Gastroesophageal sphincter (tissue), 4 donors: ENCODE data around the gene SLC35B4. TPM values are rescaled to one million over a fixed set of nuclear protein-coding genes. Genes with fewer than 3 reads are reported as not detected.

Experiments used
- ATAC-seq: fragments of 150-250 bp; one replicate; pipeline ENCODE4 v1.9.1; 2016; ENCODE audit warnings: mild to moderate bottlenecking, moderate library complexity
- H3K27ac ChIP-seq, 4 donors: fragments of 200-600 bp; sonication (generic) in 3 of 4; 1 replicate in 3 of 4; 2 replicates in 1 of 4; pipeline ENCODE4 v1.5.1; 2016 to 2019
- H3K27me3 ChIP-seq: fragments of 200-600 bp; sonication (generic); one replicate; pipeline ENCODE4 v1.5.1; 2019
- H3K36me3 ChIP-seq, 2 donors: fragments of 200-600 bp; sonication (generic); one replicate each; pipeline ENCODE4 v1.5.1; 2019; ENCODE audit warnings: control low read depth in 1 of 2
- H3K4me1 ChIP-seq, 3 donors: fragments of 200-600 bp; sonication (generic); 1 replicate in 2 of 3; 2 replicates in 1 of 3; pipeline ENCODE4 v1.5.1; 2016 to 2019; ENCODE audit warnings: control low read depth in 2 of 3
- H3K4me3 ChIP-seq, 2 donors: fragments of 200-600 bp; sonication (generic); one replicate each; pipeline ENCODE4 v1.5.1; 2019; ENCODE audit warnings: mild to moderate bottlenecking in 1 of 2, moderate library complexity in 1 of 2
- H3K9me3 ChIP-seq, 3 donors: fragments of 200-600 bp; sonication (generic); one replicate each; pipeline ENCODE4 v1.5.1; 2017 to 2019; ENCODE audit warnings: control low read depth in 2 of 3
- CTCF ChIP-seq, 4 experiments: fragments of 200-600 bp in 2 of 4; fragments of 450-650 bp in 2 of 4; sonication (generic) in 1 of 4; IDR thresholded peaks; one replicate each; pipeline ENCODE4 v1.5.1; 2017 to 2019; ENCODE audit warnings: antibody characterized with exemption in 4 of 4, mild to moderate bottlenecking in 2 of 4, moderate library complexity in 2 of 4
- EP300 ChIP-seq: sonication (generic); formaldehyde crosslinking; IDR thresholded peaks from one replicate; pipeline ENCODE4 v1.6.1; 2017; ENCODE audit warnings: antibody characterized with exemption, mild to moderate bottlenecking
- POLR2A ChIP-seq, 2 donors: fragments of 450-650 bp; IDR thresholded peaks; one replicate each; pipeline ENCODE4 v1.6.1; 2017; ENCODE audit warnings: antibody characterized with exemption in 2 of 2, mild to moderate bottlenecking in 2 of 2, moderate library complexity in 1 of 2
- POLR2AphosphoS5 ChIP-seq: sonication (generic); formaldehyde crosslinking; IDR thresholded peaks from one replicate; pipeline ENCODE4 v1.6.1; 2017; ENCODE audit warnings: antibody characterized with exemption
- WGBS, 2 donors: methylation state at CpG; one replicate each; pipeline ENCODE4 v1.1.5; 2018; ENCODE audit warnings: low coverage in 1 of 2; 5-methylcytosine and 5-hydroxymethylcytosine counted together
- total RNA-seq, 4 donors: library from RNA; depleted of rRNA; stranded (reverse); fragments of >200 nt; gene quantifications; one replicate each; pipeline ENCODE4 v1.1.0, GENCODE V29; 2016

The SLC35B4 gene
- total RNA-seq, 4 donors from 2014 or later: 7.3 to 14.4 (median 10.7) TPM

- Histone ChIP-seq H3K4me1 (peaks cover 0 to 7% (median 0%) of the 10 kb centered on the region in 3 donors), H3K4me3 (no peak overlapping the region), H3K27me3 (no peaks in the 10 kb centered on the region), H3K36me3 (no peaks in the 10 kb centered on the region), H3K27ac (no peak overlapping the region), H3K9me3 (no peaks in the 10 kb centered on the region)
- ATAC-seq: no peak
- 49 to 54% methylated on average over 6 of the region's 6 CpGs for whole genome bisulfite sequencing, 2 donors
- TF ChIP-seq CTCF (IDR thresholded peaks at IDR 0.05): no peak
- no peak for TF ChIP-seq EP300
- TF ChIP-seq POLR2A (IDR thresholded peaks at IDR 0.05): no peak
- TF ChIP-seq POLR2AphosphoS5: no peak
Observed at GRCh38 chr7:134284011-134284410, 32.7 kb downstream of the SLC35B4 start.

- H3K36me3 ChIP-seq: no peaks in the 10 kb centered on the region
- no peaks in the 10 kb centered on the region for H3K9me3 ChIP-seq
- no peak for TF ChIP-seq POLR2AphosphoS5
- TF ChIP-seq POLR2A (IDR thresholded peaks at IDR 0.05): no peak
- TF ChIP-seq EP300: no peak
- TF ChIP-seq CTCF (IDR thresholded peaks at IDR 0.05): no peak
- H3K27me3 ChIP-seq: no peaks in the 10 kb centered on the region
- H3K4me1 ChIP-seq: no peaks in the 10 kb centered on the region
- no peak overlapping the region for H3K4me3 ChIP-seq
- no peak for ATAC-seq
- 86 to 96% methylated on average over 2 of the region's 2 CpGs for WGBS, 2 donors
- no peak overlapping the region for H3K27ac ChIP-seq
Observed at GRCh38 chr7:134280508-134280907, 36.2 kb downstream of the SLC35B4 start.

DNA sequence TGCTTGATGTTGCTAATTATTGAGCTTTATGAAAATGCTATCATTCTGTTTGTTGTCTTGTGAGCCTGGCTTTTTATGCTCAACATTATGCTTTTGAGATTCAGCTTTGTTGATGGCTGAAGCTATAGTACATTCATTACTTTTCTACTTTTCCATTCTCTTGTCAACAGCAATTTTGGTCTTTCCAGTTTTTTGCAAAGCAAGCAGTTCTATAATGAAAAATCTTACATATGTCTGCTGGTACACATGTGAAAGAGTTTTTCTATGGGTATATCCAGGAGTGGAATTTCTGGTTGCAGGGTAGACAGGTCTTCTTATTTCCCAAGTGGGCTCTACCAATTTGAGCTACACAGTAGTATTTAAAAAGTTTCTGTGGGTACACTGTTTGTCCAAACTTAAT lies 36.8 kb downstream of the SLC35B4 start:
- ATAC-seq: no peak
- Histone ChIP-seq H3K27ac (no peak overlapping the region), H3K4me1 (no peaks in the 10 kb centered on the region), H3K9me3 (no peaks in the 10 kb centered on the region), H3K4me3 (no peak overlapping the region), H3K36me3 (no peaks in the 10 kb centered on the region), H3K27me3 (no peaks in the 10 kb centered on the region)
- no peak for TF ChIP-seq POLR2A (IDR thresholded peaks at IDR 0.05)
- no peak for TF ChIP-seq POLR2AphosphoS5
- TF ChIP-seq CTCF (IDR thresholded peaks at IDR 0.05): no peak
- TF ChIP-seq EP300: no peak

- 76 to 83% methylated on average over 3 of the region's 3 CpGs for WGBS, 2 donors
Observed at GRCh38 chr7:134279336-134279735, 37.4 kb downstream of the SLC35B4 start.

More at GRCh38 chr7:134279336-134279735, 37.4 kb downstream of the SLC35B4 start:
- Histone ChIP-seq H3K27ac (no peak overlapping the region), H3K4me3 (no peak overlapping the region), H3K36me3 (no peaks in the 10 kb centered on the region), H3K4me1 (no peaks in the 10 kb centered on the region), H3K27me3 (no peaks in the 10 kb centered on the region), H3K9me3 (no peaks in the 10 kb centered on the region)
- no peak for TF ChIP-seq CTCF (IDR thresholded peaks at IDR 0.05)
- ATAC-seq: no peak
